ENCODE data around the gene KIAA1549. TPM values are rescaled to one million over a fixed set of nuclear protein-coding genes. Genes with fewer than 3 reads are reported as not detected.

The KIAA1549 gene
- total RNA-seq, 1 donor from 2014 or later, result 24.4 TPM

GRCh38 chr7:138963675-138964074 lies 17.5 kb downstream of the KIAA1549 start:
- no peak for DNase-seq (ENCODE audit: extremely low spot score, unreplicated experiment)
- Mint-ChIP-seq H3K4me1 (ENCODE audit: unreplicated experiment) (peaks cover 21% of the 10 kb centered on the region), H3K36me3 (peaks cover 5% of the 10 kb centered on the region), H3K27ac (no peak overlapping the region), H3K4me3 (no peak overlapping the region), H3K9me3 (no peaks in the 10 kb centered on the region), H3K27me3 (no peaks in the 10 kb centered on the region)
- TF ChIP-seq CTCF (conservative IDR thresholded peaks at IDR 0.05), result no peak

- H3K36me3 Mint-ChIP-seq, result peaks cover 9% of the 10 kb centered on the region
- no peak for DNase-seq (ENCODE audit: extremely low spot score, unreplicated experiment)
- H3K4me3 Mint-ChIP-seq, result no peak overlapping the region
- peaks cover 19% of the 10 kb centered on the region for H3K4me1 Mint-ChIP-seq (ENCODE audit: unreplicated experiment)
- peaks cover 4% of the 10 kb centered on the region for H3K9me3 Mint-ChIP-seq
- H3K27me3 Mint-ChIP-seq, result no peaks in the 10 kb centered on the region
- TF ChIP-seq CTCF (conservative IDR thresholded peaks at IDR 0.05), result no peak
- no peak overlapping the region for H3K27ac Mint-ChIP-seq
Observed at GRCh38 chr7:138962561-138963270, 18.5 kb downstream of the KIAA1549 start.

DNA sequence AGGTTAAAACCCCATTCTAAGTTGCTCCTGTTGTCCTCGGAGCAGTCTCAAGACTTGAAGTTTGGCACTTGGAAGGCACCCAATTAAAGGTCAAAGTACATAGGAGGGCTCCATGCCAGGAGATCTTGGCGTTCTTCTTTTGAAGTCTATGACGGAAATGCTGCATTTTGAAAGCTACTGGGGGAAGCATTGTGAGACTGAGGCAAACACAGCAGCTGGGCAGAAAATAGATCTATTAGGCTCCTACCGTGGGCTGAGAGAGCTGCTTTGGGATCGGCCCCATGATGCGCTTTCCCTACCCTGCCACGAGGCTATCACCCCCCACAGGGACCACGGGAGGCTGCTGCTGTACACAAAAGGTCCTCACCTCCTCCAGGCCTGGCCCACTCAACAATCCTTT lies 20.0 kb downstream of the KIAA1549 start:
- no peak for DNase-seq (ENCODE audit: extremely low spot score, unreplicated experiment)
- H3K4me3 Mint-ChIP-seq, result no peak overlapping the region
- no peak overlapping the region for H3K27ac Mint-ChIP-seq
- H3K9me3 Mint-ChIP-seq, result peaks cover 10% of the 10 kb centered on the region
- H3K4me1 Mint-ChIP-seq (ENCODE audit: unreplicated experiment), result peaks cover 13% of the 10 kb centered on the region
- peaks cover 14% of the 10 kb centered on the region for H3K36me3 Mint-ChIP-seq
- TF ChIP-seq CTCF (conservative IDR thresholded peaks at IDR 0.05), result no peak
- no peaks in the 10 kb centered on the region for H3K27me3 Mint-ChIP-seq

- no peak for TF ChIP-seq CTCF (conservative IDR thresholded peaks at IDR 0.05)
- peaks cover 13% of the 10 kb centered on the region for H3K4me1 Mint-ChIP-seq (ENCODE audit: unreplicated experiment)
- H3K36me3 Mint-ChIP-seq, result peaks cover 19% of the 10 kb centered on the region
- no peak overlapping the region for H3K27ac Mint-ChIP-seq
- H3K4me3 Mint-ChIP-seq, result no peak overlapping the region
- no peak for DNase-seq (ENCODE audit: extremely low spot score, unreplicated experiment)
- peaks cover 10% of the 10 kb centered on the region for H3K9me3 Mint-ChIP-seq
- no peaks in the 10 kb centered on the region for H3K27me3 Mint-ChIP-seq
Observed at GRCh38 chr7:138958391-138958956, 22.7 kb downstream of the KIAA1549 start.

DNA sequence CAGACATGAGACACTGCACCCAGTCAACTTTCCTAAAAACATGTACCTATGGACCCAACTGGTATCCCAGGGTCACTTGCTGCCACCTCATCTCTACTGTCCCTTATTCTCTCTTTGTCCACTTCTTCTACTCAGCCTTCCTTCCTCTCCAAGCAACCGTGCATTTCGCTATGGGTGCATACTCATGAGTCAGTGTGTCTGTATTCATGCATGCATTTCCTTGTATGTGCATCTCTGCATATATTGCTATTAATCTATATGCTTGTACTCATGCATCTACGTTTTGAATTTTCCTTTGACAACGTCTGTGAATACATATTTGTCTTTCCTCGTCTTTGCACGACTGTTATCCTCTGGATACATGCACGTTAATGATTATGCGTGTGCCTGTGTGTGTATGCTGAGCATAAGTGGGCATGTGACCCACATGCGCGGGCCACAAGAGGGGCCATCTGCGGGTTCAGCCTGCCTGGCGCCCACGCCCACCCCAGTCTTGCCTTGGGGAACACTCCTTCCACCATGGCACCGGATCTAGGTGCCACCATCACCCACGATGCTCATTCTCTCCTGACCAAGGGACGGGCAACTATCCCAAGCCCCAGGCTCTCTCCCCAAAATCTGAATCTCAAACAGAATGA lies 23.3 kb downstream of the KIAA1549 start:
- DNase-seq (ENCODE audit: extremely low spot score, unreplicated experiment), result no peak
- peaks cover 10% of the 10 kb centered on the region for H3K9me3 Mint-ChIP-seq
- H3K4me3 Mint-ChIP-seq, result no peak overlapping the region
- TF ChIP-seq CTCF (conservative IDR thresholded peaks at IDR 0.05), result no peak
- no peak overlapping the region for H3K27ac Mint-ChIP-seq
- H3K36me3 Mint-ChIP-seq, result peaks cover 17% of the 10 kb centered on the region
- no peaks in the 10 kb centered on the region for H3K27me3 Mint-ChIP-seq
- H3K4me1 Mint-ChIP-seq (ENCODE audit: unreplicated experiment), result peaks cover 9% of the 10 kb centered on the region

Measured in type B pancreatic cell (in vitro differentiated cells).